B cell (primary cell): ENCODE measurements around the gene KCNT1. TPM values are rescaled to one million over a fixed set of nuclear protein-coding genes. Genes with fewer than 3 reads are reported as not detected.

Source experiments
- ATAC-seq: fragments of 200-7000 bp; cut with Tn5 transposase; one replicate; pipeline ENCODE4 v1.10.0; 2021; ENCODE audit warnings: low read depth, mild to moderate bottlenecking, moderate number of reproducible peaks, moderate library complexity
- CTCF ChIA-PET: fragments of 350-600 bp; sonication (Branson Sonifier 250); formaldehyde crosslinking; loops from one replicate; lab custom pipeline; 2021; ENCODE audit warnings: antibody characterized with exemption, inconsistent platforms; lab: Charles Lee
- POLR2A ChIA-PET: fragments of 350-600 bp; sonication (Branson Sonifier 250); formaldehyde crosslinking; loops from one replicate; lab custom pipeline; 2021; ENCODE audit warnings: antibody characterized with exemption; lab: Charles Lee
- DNase-seq: peaks from one replicate; pipeline ENCODE4 v3.0.0; 2013
- H2AFZ ChIP-seq: 2 replicates; pipeline ENCODE4 v1.6.1; 2012; ENCODE audit warnings: mild to moderate bottlenecking, low read depth, low read length; ENCODE audit not compliant: insufficient read depth, poor library complexity, severe bottlenecking
- H3K27ac ChIP-seq, 2 donors: 1 replicate in 1 of 2; 2 replicates in 1 of 2; pipeline ENCODE4 v1.5.1; 2012 to 2013; ENCODE audit warnings: low read length in 2 of 2, mild to moderate bottlenecking in 2 of 2, moderate library complexity in 1 of 2
- H3K27me3 ChIP-seq, 4 experiments: fragments of 200-600 bp in 1 of 4; sonication (generic) in 1 of 4; replicated peaks in 1 of 4; 1 replicate in 2 of 4; 2 replicates in 2 of 4; pipeline versions ENCODE4 v1.6.1 to v1.7.0; 2013 to 2016; ENCODE audit warnings: low read length in 3 of 4, mild to moderate bottlenecking in 2 of 4, mixed read lengths in 1 of 4, moderate library complexity in 1 of 4; ENCODE audit not compliant: insufficient read depth in 4 of 4, control insufficient read depth in 3 of 4; ENCODE audit errors: control extremely low read depth in 1 of 4
- H3K36me3 ChIP-seq, 2 experiments: replicated peaks in 1 of 2; 1 replicate in 1 of 2; 2 replicates in 1 of 2; pipeline versions ENCODE4 v1.6.1 to v1.7.1; 2013; ENCODE audit warnings: low read length in 1 of 2; ENCODE audit not compliant: insufficient read depth in 2 of 2, control insufficient read depth in 1 of 2; ENCODE audit errors: control extremely low read depth in 1 of 2, extremely low read depth in 1 of 2
- H3K4me1 ChIP-seq, 2 donors: fragments of 200-600 bp in 1 of 2; sonication (generic) in 1 of 2; 1 replicate in 1 of 2; 2 replicates in 1 of 2; pipeline versions ENCODE4 v1.5.1 to v1.6.1; 2013 to 2017; ENCODE audit warnings: low read length in 2 of 2; ENCODE audit not compliant: control insufficient read depth in 2 of 2, insufficient read depth in 2 of 2
- H3K4me2 ChIP-seq: replicated peaks from 2 replicates; pipeline ENCODE3; 2012; ENCODE audit warnings: mild to moderate bottlenecking, low read depth, low read length; ENCODE audit not compliant: poor library complexity, severe bottlenecking
- H3K4me3 ChIP-seq, 5 experiments: fragments of 200-600 bp in 1 of 5; sonication (generic) in 1 of 5; 1 replicate in 3 of 5; 2 replicates in 2 of 5; pipeline versions ENCODE4 v1.5.1 to v1.7.0; 2011 to 2016; ENCODE audit warnings: low read length in 4 of 5, mild to moderate bottlenecking in 4 of 5, low read depth in 2 of 5, control low read depth in 1 of 5, moderate library complexity in 1 of 5; ENCODE audit not compliant: insufficient read depth in 1 of 5; ENCODE audit errors: control extremely low read depth in 1 of 5, extremely low read depth in 1 of 5
- H3K79me2 ChIP-seq: fragments of 200-600 bp; sonication (generic); one replicate; pipeline ENCODE4 v1.6.0; 2016; ENCODE audit warnings: low read length; ENCODE audit not compliant: control insufficient read depth, insufficient read depth
- H3K9ac ChIP-seq: fragments of 200-600 bp; sonication (generic); 2 replicates; pipeline ENCODE4 v1.6.1; 2017; ENCODE audit warnings: mild to moderate bottlenecking, low read length, moderate library complexity
- H3K9me3 ChIP-seq, 3 donors: one replicate each; pipeline versions ENCODE4 v1.6.1 to v1.7.1; 2013; ENCODE audit warnings: low read length in 2 of 3; ENCODE audit not compliant: control insufficient read depth in 2 of 3, insufficient read depth in 1 of 3; ENCODE audit errors: control extremely low read depth in 1 of 3
- H4K20me1 ChIP-seq: 2 replicates; pipeline ENCODE4 v1.6.0; 2012; ENCODE audit warnings: mild to moderate bottlenecking, low read length; ENCODE audit not compliant: insufficient read depth, control insufficient read depth, poor library complexity, severe bottlenecking
- H3K27ac Mint-ChIP-seq: one replicate; pipeline ENCODE4 v1.8.0; 2021; ENCODE audit warnings: mixed read lengths
- H3K27me3 Mint-ChIP-seq: one replicate; pipeline ENCODE4 v1.8.0; 2021; ENCODE audit warnings: mixed read lengths
- H3K4me1 Mint-ChIP-seq: one replicate; pipeline ENCODE4 v1.8.0; 2021; ENCODE audit warnings: mixed read lengths
- H3K4me3 Mint-ChIP-seq: one replicate; pipeline ENCODE4 v1.8.0; 2021; ENCODE audit warnings: mixed read lengths
- H3K9me3 Mint-ChIP-seq: one replicate; pipeline ENCODE4 v1.8.0; 2022; ENCODE audit warnings: mixed read lengths; ENCODE audit not compliant: insufficient read depth
- EZH2 ChIP-seq: IDR thresholded peaks from 2 replicates; pipeline ENCODE4 v1.6.1; 2012; ENCODE audit warnings: borderline replicate concordance, low read depth, mild to moderate bottlenecking, moderate library complexity, low read length; ENCODE audit not compliant: insufficient read depth, poor library complexity, severe bottlenecking
- WGBS: methylation state at CpG from one replicate; pipeline ENCODE4 v1.1.5; 2013; ENCODE audit warnings: missing lambda C conversion rate; ENCODE audit not compliant: insufficient coverage; 5-methylcytosine and 5-hydroxymethylcytosine counted together
- intact Hi-C: fragments of 100-400 bp; cut with micrococcal nuclease; formaldehyde crosslinking; loops from one replicate; pipeline ENCODE4 v1.10.0; 2022
- polyA plus RNA-seq: library from polyadenylated mRNA; depleted of rRNA; stranded (reverse); fragments of >200 nt; gene quantifications from 2 replicates; pipeline ENCODE4 v1.2.3, GENCODE V29; 2012
- total RNA-seq, 2 donors: library from RNA; stranded (reverse); fragments of 120-200 nt in 1 of 2; gene quantifications; 1 replicate in 1 of 2; 2 replicates in 1 of 2; pipeline versions ENCODE4 v1.2.3 to v1.2.4, GENCODE V29; 2013 to 2022
- TF ChIP-seq, protein P1 (sequence below): fragments of 200-600 bp; IDR thresholded peaks from one replicate; pipeline ENCODE4 v1.8.0; 2022; ENCODE audit warnings: antibody characterized with exemption, mild to moderate bottlenecking

KCNT1 gene
- total and polyA plus RNA-seq, 2 donors (not counting 1 experiment from before 2014, with no cell fraction given) = not detected

DNA sequence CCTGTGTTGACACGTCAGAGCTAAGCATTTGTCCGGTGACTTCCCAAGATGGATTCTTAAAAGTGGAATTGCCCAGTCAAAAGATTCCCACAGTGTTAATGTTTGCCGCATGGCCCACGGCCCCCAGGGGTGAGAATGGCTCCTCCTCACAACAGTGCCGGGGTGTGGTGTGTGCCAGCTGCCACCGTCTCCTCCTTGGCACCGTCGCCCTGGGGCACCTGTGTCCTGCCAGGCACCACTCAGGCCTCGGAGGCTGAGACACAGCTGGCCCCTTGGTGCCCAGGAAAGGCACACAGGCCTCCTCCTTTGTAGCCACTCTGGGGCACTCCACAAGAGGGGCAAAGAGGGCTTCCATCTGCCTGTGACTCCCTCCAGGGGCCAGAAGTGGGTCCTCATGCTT is 4.3 kb downstream of the KCNT1 start:
- no peaks in the 10 kb centered on the region for H3K79me2 ChIP-seq
- no peak overlapping the region for H3K4me2 ChIP-seq
- DNase-seq (no peak), ATAC-seq (no peak)
- no peaks in the 10 kb centered on the region for H4K20me1 ChIP-seq
- no peaks in the 10 kb centered on the region for H3K9me3 Mint-ChIP-seq
- no peaks in the 10 kb centered on the region for H3K36me3 ChIP-seq
- ChIA-PET CTCF (no interaction called here), POLR2A (no interaction called here)
- no peaks in the 10 kb centered on the region for H3K27me3 Mint-ChIP-seq
- H2AFZ ChIP-seq = no peak overlapping the region
- H3K4me1 ChIP-seq = peaks cover 6 to 7% of the 10 kb centered on the region in 2 donors
- no peaks in the 10 kb centered on the region for H3K4me1 Mint-ChIP-seq
- TF ChIP-seq EZH2 = no peak
- TF ChIP-seq, protein P1, sequence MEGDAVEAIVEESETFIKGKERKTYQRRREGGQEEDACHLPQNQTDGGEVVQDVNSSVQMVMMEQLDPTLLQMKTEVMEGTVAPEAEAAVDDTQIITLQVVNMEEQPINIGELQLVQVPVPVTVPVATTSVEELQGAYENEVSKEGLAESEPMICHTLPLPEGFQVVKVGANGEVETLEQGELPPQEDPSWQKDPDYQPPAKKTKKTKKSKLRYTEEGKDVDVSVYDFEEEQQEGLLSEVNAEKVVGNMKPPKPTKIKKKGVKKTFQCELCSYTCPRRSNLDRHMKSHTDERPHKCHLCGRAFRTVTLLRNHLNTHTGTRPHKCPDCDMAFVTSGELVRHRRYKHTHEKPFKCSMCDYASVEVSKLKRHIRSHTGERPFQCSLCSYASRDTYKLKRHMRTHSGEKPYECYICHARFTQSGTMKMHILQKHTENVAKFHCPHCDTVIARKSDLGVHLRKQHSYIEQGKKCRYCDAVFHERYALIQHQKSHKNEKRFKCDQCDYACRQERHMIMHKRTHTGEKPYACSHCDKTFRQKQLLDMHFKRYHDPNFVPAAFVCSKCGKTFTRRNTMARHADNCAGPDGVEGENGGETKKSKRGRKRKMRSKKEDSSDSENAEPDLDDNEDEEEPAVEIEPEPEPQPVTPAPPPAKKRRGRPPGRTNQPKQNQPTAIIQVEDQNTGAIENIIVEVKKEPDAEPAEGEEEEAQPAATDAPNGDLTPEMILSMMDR = no peak
- no peak overlapping the region for H3K27ac ChIP-seq
- intact Hi-C loops = no loop called here
- no peaks in the 10 kb centered on the region for H3K9me3 ChIP-seq
- no peak overlapping the region for H3K27ac Mint-ChIP-seq
- H3K27me3 ChIP-seq = peaks cover 0 to 11% (median 0%) of the 10 kb centered on the region in 4 experiments
- H3K4me3 ChIP-seq = no peak overlapping the region
- no peak overlapping the region for H3K9ac ChIP-seq
- WGBS = 88% methylated on average over 9 of the region's 9 CpGs
- no peak overlapping the region for H3K4me3 Mint-ChIP-seq

- DNase-seq (no peak), ATAC-seq (no peak)
- Histone ChIP-seq H3K4me3 (no peak overlapping the region), H3K9me3 (no peaks in the 10 kb centered on the region), H3K9ac (no peak overlapping the region), H3K27me3 (peaks cover 0 to 6% (median 3%) of the 10 kb centered on the region in 4 experiments), H2AFZ (no peak overlapping the region), H3K27ac (no peak overlapping the region), H3K36me3 (no peaks in the 10 kb centered on the region), H3K79me2 (no peaks in the 10 kb centered on the region), H3K4me2 (no peak overlapping the region), H4K20me1 (no peaks in the 10 kb centered on the region), H3K4me1 (no peaks in the 10 kb centered on the region)
- ChIA-PET POLR2A (no interaction called here), CTCF (no interaction called here)
- 66% methylated on average over 22 of the region's 23 CpGs for WGBS
- intact Hi-C loops = no loop called here
- TF ChIP-seq, protein P1 = no peak
- no peak for TF ChIP-seq EZH2
- Mint-ChIP-seq H3K9me3 (no peaks in the 10 kb centered on the region), H3K4me1 (no peaks in the 10 kb centered on the region), H3K27me3 (peaks cover 6% of the 10 kb centered on the region), H3K27ac (no peak overlapping the region), H3K4me3 (no peak overlapping the region)
Observed at GRCh38 chr9:135707252-135708138, 5.5 kb downstream of the KCNT1 start.
